T-helper 17 cell (primary cell): ENCODE results near the gene HNRNPM. TPM values are rescaled to one million over a fixed set of nuclear protein-coding genes. Genes with fewer than 3 reads are reported as not detected.

Source experiments
- ATAC-seq: fragments of 150-1000 bp; cut with Tn5 transposase; 2 replicates; pipeline ENCODE4 v1.10.0; 2021; ENCODE audit warnings: mild to moderate bottlenecking, moderate library complexity
- DNase-seq, 3 donors: peaks; one replicate each; pipeline versions ENCODE4 v3.0.0 to v3.0.0-alpha.2; 2020 to 2021
- H3K9me3 ChIP-seq: one replicate; pipeline ENCODE4 v1.7.0; 2013; ENCODE audit warnings: low read length, mild to moderate bottlenecking; ENCODE audit not compliant: control insufficient read depth, poor library complexity, severe bottlenecking
- H3K27ac Mint-ChIP-seq: one replicate; pipeline ENCODE4 v1.8.0; 2022; ENCODE audit warnings: mild to moderate bottlenecking, moderate library complexity, mixed read lengths
- H3K27me3 Mint-ChIP-seq: one replicate; pipeline ENCODE4 v1.8.0; 2022; ENCODE audit warnings: mixed read lengths
- H3K36me3 Mint-ChIP-seq: one replicate; pipeline ENCODE4 v1.8.0; 2022; ENCODE audit warnings: low read depth, mixed read lengths
- H3K4me1 Mint-ChIP-seq: one replicate; pipeline ENCODE4 v1.8.0; 2022; ENCODE audit warnings: mild to moderate bottlenecking, mixed read lengths
- H3K4me3 Mint-ChIP-seq: one replicate; pipeline ENCODE4 v1.8.0; 2022; ENCODE audit warnings: mild to moderate bottlenecking, moderate library complexity, mixed read lengths
- total RNA-seq, 4 donors: library from RNA in 2 of 4; stranded (reverse) in 2 of 4; gene quantifications; one replicate each; pipeline ENCODE4 v1.2.3 and lab custom pipeline; 2022 to 2026

Gene HNRNPM
- total RNA-seq, 2 donors from 2014 or later, result 248 to 259 TPM

GRCh38 chr19:8518536-8518935 is 73.8 kb downstream of the HNRNPM start:
- Mint-ChIP-seq H3K4me1 (peaks cover 39% of the 10 kb centered on the region), H3K36me3 (peaks cover 4% of the 10 kb centered on the region), H3K27ac (peak overlapping the region; percentile 99), H3K27me3 (no peaks in the 10 kb centered on the region), H3K4me3 (peak overlapping the region; percentile 88)
- DNase-seq (no peak), ATAC-seq (no peak)
- H3K9me3 ChIP-seq, result no peaks in the 10 kb centered on the region

GRCh38 chr19:8519388-8519787 is 74.6 kb downstream of the HNRNPM start:
- ATAC-seq (no peak), DNase-seq (no peak)
- H3K36me3 Mint-ChIP-seq, result peaks cover 4% of the 10 kb centered on the region
- H3K27me3 Mint-ChIP-seq, result no peaks in the 10 kb centered on the region
- no peaks in the 10 kb centered on the region for H3K9me3 ChIP-seq
- H3K4me1 Mint-ChIP-seq, result peaks cover 35% of the 10 kb centered on the region
- peak overlapping the region; percentile 88 for H3K4me3 Mint-ChIP-seq
- peak overlapping the region; percentile 99 for H3K27ac Mint-ChIP-seq

- peaks cover 27% of the 10 kb centered on the region for H3K36me3 Mint-ChIP-seq
- H3K27me3 Mint-ChIP-seq, result no peaks in the 10 kb centered on the region
- no peak overlapping the region for H3K27ac Mint-ChIP-seq
- peaks cover 25% of the 10 kb centered on the region for H3K4me1 Mint-ChIP-seq
- H3K9me3 ChIP-seq, result no peaks in the 10 kb centered on the region
- H3K4me3 Mint-ChIP-seq, result no peak overlapping the region
- ATAC-seq (no peak), DNase-seq (no peak)
Measured at GRCh38 chr19:8525401-8525684, 80.6 kb downstream of the HNRNPM start.

GRCh38 chr19:8526345-8527091 is 81.7 kb downstream of the HNRNPM start:
- Mint-ChIP-seq H3K27me3 (no peaks in the 10 kb centered on the region), H3K4me3 (no peak overlapping the region), H3K27ac (peak overlapping the region; percentile 34), H3K36me3 (peaks cover 27% of the 10 kb centered on the region), H3K4me1 (peaks cover 25% of the 10 kb centered on the region)
- no peak for DNase-seq
- no peaks in the 10 kb centered on the region for H3K9me3 ChIP-seq
- ATAC-seq, result peak; percentile 23

GRCh38 chr19:8528500-8528899 is 83.7 kb downstream of the HNRNPM start:
- ATAC-seq, result no peak
- Mint-ChIP-seq H3K4me3 (no peak overlapping the region), H3K4me1 (peaks cover 24% of the 10 kb centered on the region), H3K27me3 (no peaks in the 10 kb centered on the region), H3K36me3 (peaks cover 25% of the 10 kb centered on the region), H3K27ac (peak overlapping the region; percentile 85)
- DNase-seq, result no peak
- no peaks in the 10 kb centered on the region for H3K9me3 ChIP-seq

- peaks cover 24% of the 10 kb centered on the region for H3K36me3 Mint-ChIP-seq
- H3K27me3 Mint-ChIP-seq, result no peaks in the 10 kb centered on the region
- peak overlapping the region; percentile 85 for H3K27ac Mint-ChIP-seq
- no peak for ATAC-seq
- no peak overlapping the region for H3K4me3 Mint-ChIP-seq
- DNase-seq, result no peak
- peaks cover 24% of the 10 kb centered on the region for H3K4me1 Mint-ChIP-seq
- H3K9me3 ChIP-seq, result no peaks in the 10 kb centered on the region
Measured at GRCh38 chr19:8529369-8530006, 84.7 kb downstream of the HNRNPM start.

- DNase-seq (no peak), ATAC-seq (no peak)
- Mint-ChIP-seq H3K36me3 (peaks cover 22% of the 10 kb centered on the region), H3K27ac (peak overlapping the region; percentile 85), H3K4me3 (no peak overlapping the region), H3K27me3 (no peaks in the 10 kb centered on the region), H3K4me1 (peaks cover 21% of the 10 kb centered on the region)
- H3K9me3 ChIP-seq, result no peaks in the 10 kb centered on the region
Measured at GRCh38 chr19:8530061-8530679, 85.4 kb downstream of the HNRNPM start.

- H3K9me3 ChIP-seq, result no peaks in the 10 kb centered on the region
- Mint-ChIP-seq H3K4me1 (peaks cover 24% of the 10 kb centered on the region), H3K27me3 (no peaks in the 10 kb centered on the region), H3K4me3 (no peak overlapping the region), H3K36me3 (peaks cover 29% of the 10 kb centered on the region), H3K27ac (no peak overlapping the region)
- ATAC-seq (no peak), DNase-seq (no peak)
Measured at GRCh38 chr19:8531470-8531869, 86.7 kb downstream of the HNRNPM start.

- H3K27me3 Mint-ChIP-seq, result no peaks in the 10 kb centered on the region
- no peak overlapping the region for H3K27ac Mint-ChIP-seq
- DNase-seq (no peak), ATAC-seq (no peak)
- no peak overlapping the region for H3K4me3 Mint-ChIP-seq
- peaks cover 24% of the 10 kb centered on the region for H3K36me3 Mint-ChIP-seq
- peaks cover 21% of the 10 kb centered on the region for H3K4me1 Mint-ChIP-seq
- H3K9me3 ChIP-seq, result no peaks in the 10 kb centered on the region
Measured at GRCh38 chr19:8532225-8532624, 87.5 kb downstream of the HNRNPM start.

- Mint-ChIP-seq H3K4me1 (peaks cover 4% of the 10 kb centered on the region), H3K27ac (peak overlapping the region; percentile 85), H3K36me3 (peaks cover 7% of the 10 kb centered on the region), H3K4me3 (no peak overlapping the region), H3K27me3 (no peaks in the 10 kb centered on the region)
- H3K9me3 ChIP-seq, result no peaks in the 10 kb centered on the region
- no peak for DNase-seq
- no peak for ATAC-seq
Measured at GRCh38 chr19:8536282-8536681, 91.5 kb downstream of the HNRNPM start.

- Mint-ChIP-seq H3K4me1 (peaks cover 4% of the 10 kb centered on the region), H3K4me3 (no peak overlapping the region), H3K27ac (peak overlapping the region; percentile 11), H3K36me3 (peaks cover 9% of the 10 kb centered on the region), H3K27me3 (no peaks in the 10 kb centered on the region)
- DNase-seq, result no peak
- H3K9me3 ChIP-seq, result no peaks in the 10 kb centered on the region
- ATAC-seq, result no peak
Measured at GRCh38 chr19:8537099-8537498, 92.3 kb downstream of the HNRNPM start.
